OCI-LY1 (cell line): ENCODE data around the gene RAB6C.
"Not testable (repeated sequence)": the region's sequence is repeated elsewhere in the genome, so short reads cannot be mapped to it uniquely, and the experiment has no call there.

Experiments
- CTCF ChIP-seq: fragments of 200-600 bp; sonication (generic), shearing (Covaris generic); IDR thresholded peaks from 2 replicates; pipeline ENCODE4 v1.5.1; 2017; ENCODE audit warnings: mild to moderate bottlenecking, antibody characterized with exemption, low read length, moderate library complexity, mixed read lengths
- EZH2 ChIP-seq: fragments of 200-600 bp; sonication (generic), shearing (Covaris generic); IDR thresholded peaks from 2 replicates; pipeline ENCODE4 v1.8.0; 2017; ENCODE audit warnings: borderline replicate concordance, mixed run types, mild to moderate bottlenecking, antibody characterized with exemption, low read length, moderate library complexity, mixed read lengths

GRCh38 chr2:130005862-130006261, 26.4 kb downstream of the RAB6C start:
- TF ChIP-seq CTCF, EZH2: not testable (repeated sequence)
